GM19025 (cell line): ENCODE data around the gene ANKDD1A.
A peak's percentile ranks its signal among the peaks of the same experiment; 100 is the strongest.

Source experiments
- ATAC-seq: cut with Tn5 transposase; IDR thresholded peaks from one replicate; pipeline ENCODE4 v1.9.1; 2021; ENCODE audit warnings: mild to moderate bottlenecking, low read depth, moderate library complexity; ENCODE audit not compliant: unreplicated experiment

ANKDD1A gene

DNA sequence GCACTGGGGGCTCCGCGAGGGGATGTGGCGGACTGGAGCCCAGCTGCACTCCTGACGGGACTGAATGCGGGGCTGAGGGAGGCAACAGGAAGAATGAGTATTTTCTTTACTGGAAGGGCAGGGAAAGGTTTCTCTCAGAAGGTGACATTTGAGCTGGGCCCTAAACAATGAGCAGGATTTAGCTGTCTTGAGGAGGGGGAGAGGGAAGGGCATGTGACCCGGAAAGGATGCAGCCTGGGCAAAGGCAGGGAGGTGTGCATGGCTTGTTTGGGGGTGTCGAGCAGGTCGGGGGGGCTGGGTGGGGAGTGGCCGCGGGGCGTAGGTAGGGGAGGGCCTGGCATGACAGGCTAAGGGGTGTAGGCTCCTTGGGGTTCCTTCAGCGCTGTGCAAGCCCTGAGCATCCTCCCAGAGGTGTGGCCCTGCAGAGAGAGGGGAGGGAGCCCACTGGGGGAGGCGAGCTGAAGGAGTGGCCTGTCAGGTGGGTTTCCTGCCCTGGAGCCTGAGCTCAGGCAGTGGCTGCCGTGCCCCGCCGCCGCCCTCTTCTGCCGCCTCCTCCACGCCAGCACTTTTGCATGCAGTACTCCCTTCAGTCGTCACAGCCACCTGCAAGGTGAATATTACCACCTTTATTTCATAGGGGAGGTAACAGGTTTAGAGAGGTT, 17.2 kb upstream of the ANKDD1A start:
- no peak for ATAC-seq

DNA sequence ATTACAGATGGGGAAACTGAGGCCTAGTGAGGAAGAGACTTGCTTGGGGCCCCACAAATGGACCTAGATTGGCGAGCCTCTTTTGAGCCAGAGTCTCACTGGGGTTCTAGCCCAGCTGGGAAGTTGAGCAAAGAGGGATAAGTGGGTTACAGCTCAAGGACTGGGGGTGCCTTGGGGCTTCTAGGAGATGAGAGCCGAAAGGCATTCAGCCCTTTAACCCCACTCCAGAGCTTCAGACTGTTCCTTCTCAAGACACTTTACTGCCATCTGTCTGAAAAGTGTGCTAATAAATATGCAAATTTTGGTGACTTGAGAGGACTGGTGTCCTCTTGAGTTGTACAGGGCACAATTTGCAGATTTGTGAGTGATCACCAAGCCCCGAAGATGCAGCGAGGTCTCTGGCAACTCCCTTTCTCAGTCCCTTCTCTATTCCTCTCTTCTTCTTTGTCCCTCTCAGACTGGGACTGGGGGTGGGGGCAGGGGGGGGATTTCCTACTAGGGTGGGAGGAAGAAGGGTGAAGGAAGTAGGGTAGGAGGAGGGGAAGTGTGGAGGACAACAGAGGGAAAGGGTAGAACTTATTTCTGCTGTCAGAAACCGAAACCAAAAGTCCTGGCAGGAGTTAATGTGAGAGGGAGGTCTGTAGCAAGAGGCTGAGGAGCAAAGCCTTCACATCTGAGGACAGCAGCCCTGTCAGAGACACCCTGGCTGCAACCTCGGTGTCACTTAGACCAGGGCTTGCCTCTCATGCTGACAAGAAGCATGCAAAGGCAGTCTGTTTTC, 16.2 kb upstream of the ANKDD1A start:
- no peak for ATAC-seq

DNA sequence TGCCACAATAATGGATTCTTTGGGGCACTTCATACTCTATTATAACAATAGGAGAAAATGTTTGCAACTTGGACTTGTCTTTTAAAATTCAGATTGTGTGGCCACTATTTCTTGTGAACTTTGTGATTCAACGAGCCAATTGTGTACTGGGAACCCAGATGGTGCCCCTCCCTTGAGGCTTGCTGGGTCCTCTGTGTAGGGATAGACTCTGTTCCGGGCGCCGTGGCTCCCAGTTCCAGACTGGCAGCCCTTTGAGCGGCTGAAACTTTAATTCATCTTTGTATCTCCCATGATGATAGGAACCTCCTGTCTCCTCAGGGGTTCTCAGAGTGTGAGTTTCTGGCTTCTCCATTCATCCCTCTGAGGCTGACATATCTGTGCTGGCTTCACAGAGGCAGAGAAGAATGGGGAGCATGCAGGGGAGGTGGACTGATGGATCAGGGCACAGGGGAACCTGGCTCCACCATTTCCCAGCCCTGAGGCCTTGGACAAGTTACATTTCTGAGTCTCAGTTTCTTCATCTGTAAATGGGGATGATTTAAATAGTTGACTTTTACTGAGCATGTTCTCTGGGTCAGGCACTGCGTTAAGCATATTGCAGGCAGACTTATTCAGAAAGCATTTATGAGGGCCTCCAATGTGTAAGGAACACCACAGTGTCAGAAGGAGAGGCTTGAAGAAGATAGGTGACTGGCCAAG, 15.2 kb upstream of the ANKDD1A start:
- no peak for ATAC-seq

DNA sequence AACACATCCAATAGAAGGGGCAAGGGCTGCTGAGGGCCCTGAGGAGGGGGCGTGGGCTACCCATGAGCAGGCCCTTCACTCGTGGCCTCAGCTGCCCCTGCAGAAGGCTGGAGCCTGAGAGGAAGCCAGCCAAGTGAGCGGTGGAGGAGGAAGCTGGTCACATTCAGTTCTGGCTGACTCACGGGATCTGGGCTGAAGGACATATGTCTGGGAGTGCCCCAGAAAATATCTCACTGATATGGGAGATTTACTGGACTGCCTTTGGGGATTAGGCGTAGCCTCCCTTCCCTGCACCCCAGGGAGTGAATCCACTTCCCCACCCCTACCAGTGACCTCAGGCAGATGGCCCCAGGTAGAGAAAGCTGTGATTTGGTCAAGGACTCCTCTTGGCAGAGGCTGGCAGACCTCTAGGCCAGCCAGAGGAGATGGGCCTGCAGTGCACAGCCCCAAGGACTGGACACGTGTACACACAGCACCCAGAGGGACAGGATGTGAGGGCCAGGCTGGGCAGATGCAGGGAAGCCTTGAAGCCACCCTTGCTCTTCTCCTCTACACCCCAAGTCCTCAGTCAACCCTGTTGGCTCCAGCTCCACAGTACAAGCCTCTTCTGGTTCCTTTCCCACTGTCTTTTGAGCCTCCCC, 14.2 kb upstream of the ANKDD1A start:
- no peak for ATAC-seq

DNA sequence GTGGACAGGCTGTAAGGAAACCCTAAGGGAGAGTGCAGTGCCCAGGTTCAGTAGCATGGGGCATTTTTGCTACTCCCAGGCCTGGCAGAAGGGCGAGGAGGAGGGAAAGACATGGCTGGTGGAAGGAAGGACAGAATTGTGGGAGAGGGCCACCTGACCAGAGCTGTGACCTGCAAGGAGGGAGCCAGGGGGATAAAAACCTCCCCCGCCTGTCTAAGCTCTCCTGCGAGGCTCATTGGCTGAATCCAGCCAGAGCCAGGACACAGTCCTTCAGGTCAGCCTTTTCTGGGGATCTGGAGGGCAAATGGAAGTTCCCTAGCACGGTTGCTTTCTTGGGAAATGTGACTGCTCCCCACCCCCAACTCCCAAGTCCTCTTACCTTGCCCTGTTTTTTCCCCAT, 13.3 kb upstream of the ANKDD1A start:
- no peak for ATAC-seq

DNA sequence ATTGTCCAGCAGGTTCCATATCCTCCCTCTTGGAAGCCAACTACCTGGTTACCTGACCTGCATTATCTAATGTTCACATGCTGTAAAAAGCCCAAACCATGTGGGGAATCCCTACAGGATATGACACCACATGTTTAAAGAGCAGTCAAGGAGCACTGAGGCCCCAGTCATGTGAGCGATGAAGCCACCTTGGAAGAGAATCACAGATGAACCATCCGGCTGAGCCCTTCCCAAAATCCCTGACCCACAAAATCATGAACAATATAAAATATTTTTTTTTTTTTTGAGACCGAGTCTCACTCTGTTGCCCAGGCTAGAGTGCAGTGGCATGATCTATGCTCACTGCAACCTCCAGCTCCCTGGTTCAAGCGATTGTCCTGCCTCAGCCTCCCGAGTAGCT, 10.6 kb upstream of the ANKDD1A start:
- no peak for ATAC-seq

DNA sequence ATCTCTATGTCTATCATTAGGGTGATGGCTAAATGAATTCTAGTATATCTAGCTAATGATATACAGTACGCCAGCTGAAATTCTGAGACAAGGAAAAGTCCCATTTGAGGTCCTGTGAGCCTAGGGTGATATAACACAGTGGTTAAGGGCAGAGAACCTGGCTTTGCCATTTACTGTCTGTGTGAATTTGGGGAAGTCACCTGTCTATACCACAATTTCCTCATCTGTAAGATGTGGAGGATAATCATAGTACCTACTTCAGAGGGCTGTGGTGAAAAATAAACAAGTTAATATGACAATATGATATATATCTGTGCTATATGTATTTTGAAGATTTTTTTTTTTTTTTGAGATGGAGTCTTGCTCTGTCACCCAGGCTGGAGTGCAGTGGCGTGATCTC, 9.8 kb upstream of the ANKDD1A start:
- no peak for ATAC-seq

DNA sequence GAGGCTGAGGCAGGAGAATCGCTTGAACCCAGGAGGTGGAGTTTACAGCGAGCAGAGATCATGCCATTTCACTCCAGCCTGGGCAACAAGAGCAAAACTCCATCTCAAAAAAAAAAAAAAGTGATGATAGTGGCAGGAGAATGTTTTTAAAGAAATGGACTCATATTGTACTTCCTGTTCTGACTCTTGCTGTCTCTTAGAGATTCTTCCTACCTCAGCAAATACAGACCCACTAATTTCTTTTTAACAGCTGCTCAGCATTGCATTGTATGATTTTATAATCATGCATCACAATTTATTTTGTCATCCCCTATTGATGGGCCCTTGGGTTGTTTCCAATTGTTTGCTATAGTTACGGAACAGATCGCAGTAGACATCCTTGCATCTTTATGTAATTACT, 8.8 kb upstream of the ANKDD1A start:
- no peak for ATAC-seq

DNA sequence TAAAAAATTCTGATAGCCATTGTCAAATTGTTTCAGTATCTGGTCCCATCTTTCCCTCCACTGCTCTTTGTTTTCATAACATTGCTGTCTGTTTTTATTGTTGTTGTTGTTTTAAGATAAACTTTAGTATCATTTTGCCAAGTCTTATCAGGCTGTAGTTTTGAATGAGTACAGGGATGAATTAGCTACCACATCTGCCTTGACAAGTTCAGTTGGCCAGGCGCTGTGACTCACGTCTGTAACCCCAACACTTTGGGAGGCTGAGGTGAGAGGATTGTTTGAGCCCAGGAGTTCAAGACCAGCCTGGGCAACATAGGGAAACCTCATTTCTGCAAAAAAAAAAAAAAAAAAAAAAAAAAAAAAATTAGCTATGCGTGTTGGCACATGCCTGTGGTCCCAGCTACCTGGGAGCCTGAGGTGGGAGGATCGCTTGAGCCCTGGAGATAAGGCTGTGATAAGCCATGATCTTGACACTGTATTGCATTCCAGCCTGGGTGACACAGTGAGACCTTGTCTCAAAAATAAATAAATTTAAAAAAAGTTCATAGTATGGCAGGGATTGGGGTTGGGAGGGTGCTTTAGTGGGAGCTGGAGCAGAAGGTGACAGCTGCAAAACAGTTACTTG, 8.3 kb upstream of the ANKDD1A start:
- ATAC-seq: no peak

DNA sequence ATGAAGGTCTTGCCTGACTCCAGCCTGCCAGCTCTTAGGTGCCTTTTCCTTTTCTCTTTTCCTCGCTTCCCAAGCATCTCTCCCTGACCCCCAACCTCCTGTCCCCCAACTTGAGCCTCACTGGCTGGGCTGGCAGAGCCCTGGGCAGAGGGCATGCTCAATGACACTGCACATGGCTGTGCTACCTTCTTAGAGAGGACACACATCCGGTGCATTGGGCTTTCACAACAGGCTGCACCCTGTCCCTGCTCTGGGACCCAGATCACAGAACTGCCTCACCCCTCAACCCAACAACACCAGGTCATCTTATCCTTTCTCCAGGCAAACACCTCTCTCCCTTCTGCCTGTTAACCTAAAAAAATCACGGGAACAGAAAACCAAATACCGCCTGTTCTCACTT, 7.5 kb upstream of the ANKDD1A start:
- no peak for ATAC-seq

DNA sequence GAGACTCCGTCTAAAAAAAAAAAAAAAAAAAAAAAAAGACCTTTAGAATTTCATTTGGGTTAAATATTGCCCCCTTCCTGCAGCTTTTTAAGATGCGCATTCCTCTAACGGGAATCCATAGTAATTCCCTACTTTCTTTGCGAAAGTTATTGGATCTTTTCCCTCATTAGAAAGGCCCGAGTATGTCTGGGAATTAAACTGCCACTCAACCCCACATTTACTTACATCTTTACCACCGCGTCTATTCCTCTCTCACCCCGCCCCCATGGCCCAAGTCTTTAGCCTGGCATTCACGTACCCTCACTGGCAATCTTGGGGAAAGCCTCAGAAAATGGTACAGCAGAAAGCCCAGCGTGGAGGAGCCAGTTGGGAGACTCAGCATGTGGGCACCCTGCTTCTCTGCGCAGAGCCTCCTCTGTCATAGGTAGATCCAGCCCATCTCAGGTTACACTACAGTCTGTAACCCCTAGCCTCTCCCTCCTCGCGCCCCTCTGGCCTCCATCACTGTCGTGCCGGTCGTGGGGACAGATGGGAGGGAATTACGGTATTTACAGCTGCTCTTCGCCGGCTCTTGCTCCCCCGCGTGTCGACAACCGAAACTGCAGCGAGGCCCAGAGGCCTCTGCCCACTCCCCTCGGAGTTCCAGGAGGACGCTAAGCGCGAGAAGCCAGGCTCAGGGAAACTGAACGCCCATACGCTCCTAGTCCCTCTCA, 6.4 kb upstream of the ANKDD1A start:
- ATAC-seq: peak; percentile 43

DNA sequence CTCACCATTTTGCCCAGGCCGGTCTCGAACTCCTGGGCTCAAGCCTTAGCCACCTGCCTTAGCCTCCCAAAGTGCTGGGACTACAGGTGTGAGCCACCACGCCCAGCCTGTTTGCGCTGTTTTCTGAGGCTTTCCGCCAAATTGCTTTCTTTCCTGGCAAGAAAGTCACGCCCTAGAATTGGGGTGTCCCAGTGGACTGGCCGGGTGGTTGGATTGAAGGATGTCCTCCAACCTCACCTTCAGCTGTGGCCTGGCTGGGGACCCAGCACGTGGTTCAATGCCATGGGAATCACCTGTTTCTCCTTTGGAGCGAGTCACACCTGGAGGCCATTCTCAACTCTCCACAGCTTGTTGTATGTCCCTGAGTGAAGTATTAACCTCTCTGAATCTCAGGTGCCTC, 5.8 kb upstream of the ANKDD1A start:
- no peak for ATAC-seq

DNA sequence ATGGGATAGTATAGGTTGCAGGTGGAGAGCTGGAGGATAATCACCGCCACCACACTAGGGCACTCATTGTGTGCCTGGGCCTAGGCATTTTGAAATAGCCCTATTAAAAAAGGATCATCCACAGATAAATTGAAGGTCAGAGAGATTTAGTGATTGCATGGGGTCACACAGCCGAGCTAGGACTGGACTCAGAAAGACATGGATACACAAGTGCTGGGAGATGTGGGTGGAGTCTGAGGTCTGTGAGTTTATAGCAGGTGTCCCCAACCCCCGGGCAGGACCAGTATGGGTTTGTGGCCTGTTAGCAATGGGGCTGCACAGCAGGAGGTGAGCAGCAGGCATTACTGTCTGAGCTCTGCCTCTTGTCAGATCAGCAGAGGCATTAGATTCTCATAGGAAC, 5.3 kb upstream of the ANKDD1A start:
- no peak for ATAC-seq

DNA sequence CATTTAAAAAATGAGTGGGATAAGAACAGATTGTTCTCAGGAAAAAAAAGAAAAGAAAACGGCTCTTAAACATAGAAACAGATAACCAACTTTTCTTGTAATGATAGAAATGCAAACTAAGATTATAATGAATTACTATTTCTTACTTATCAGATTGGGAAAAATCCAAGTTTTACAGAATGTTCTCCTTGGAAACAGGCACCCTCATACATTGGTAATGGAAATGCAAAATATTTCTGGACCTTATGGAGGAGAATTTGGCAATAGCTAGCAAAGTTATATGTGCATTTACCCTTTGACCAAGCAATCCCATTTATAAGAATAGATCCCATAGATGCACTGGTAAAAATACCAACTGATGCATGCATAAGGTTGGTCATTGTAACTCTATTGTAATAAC, 3.7 kb upstream of the ANKDD1A start:
- no peak for ATAC-seq

DNA sequence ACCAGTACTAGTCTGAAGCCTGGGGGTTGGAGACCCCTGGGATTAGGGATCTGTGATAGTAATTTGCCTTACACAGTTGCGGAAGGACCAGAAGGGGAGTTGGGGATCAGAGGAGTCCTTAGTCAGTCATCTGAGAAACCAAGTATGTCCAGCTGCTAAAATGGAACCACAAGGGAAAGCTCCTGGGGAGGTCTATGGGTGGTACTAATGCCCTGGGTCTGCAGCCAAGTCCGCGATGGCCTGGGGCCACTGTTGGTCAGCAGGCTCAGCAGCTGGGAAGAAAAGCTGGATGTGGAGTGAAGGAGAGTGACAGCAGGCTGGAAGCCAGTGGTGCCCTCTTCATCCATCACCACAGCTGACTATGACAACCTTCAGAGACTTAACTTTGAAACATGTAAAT, 2.2 kb upstream of the ANKDD1A start:
- ATAC-seq: no peak

DNA sequence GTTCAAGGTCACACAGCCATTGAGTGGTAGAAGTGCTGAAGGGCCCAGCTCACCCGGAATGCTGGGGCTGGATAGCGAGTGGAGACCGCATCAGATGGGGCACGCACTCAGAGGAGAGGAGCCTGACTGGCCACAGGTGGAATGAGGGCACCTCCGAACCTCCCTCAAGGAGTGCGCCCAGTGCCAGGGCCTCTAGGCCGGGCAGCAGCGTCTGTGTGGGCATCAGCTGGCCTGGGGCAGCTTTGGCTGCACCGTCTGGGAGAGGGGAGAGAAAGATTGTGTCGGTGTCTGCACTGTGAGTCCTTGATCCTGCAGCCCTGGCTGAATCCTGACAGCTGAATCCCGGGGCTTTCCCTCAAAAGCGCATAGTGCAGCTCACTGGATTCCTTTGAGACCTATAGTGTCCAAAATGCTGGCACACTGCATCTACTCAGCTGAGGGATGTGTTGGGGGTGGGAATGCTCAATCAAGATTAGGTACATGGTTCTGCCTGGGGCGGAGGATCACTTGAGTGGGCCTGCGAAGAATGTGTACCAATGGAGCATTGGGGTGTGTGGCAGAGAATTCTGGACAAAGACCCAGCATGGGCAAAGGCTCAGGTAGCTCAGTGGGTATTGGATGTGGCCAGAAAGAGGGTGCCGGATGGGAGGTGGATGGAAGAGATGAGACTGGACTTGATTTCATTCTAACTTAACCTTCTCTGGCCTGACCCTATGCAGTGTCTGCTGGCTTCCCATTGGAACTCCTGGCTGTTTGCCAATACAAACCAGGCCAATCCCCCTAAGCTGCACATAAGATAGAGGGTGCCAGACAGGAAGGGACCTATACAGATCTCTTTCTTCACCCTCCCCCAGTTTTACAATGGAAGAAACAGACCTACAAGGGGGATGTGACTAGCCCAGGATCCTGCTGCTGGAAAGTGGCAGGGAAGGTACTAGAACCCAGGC, 950 bp downstream of the ANKDD1A start:
- no peak for ATAC-seq

DNA sequence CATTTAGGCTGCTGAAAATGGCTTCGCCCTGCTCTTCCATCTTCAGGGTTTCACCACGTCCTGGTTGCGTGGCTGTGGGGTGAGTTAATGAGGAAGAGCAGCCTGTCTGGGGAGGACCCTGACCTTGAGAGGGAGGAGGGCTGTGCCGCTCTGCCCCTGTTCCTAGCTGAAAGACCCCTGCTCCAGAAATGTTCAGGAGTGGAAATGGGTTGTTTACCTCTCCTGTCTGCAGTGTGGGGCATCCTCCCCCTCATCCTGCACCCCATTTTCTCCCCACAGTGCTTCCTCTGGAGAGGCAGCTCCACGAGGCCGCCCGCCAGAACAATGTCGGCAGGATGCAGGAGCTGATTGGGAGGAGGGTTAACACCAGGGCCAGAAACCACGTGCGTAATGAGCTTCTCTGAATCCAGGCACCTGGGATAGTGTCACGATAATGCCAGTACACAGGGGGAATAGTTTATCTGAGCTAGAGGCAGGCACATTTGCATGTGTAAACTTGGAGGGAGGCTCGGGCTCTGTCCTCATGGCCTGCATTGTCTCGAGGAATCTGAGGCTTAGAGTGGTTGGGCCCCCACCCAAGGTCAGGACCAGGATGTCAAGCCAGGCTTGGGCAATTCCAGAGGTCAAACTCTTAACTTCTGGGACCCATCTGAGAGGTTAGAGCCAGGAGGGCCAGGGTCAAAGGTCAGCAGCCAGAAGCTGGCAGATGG, 4.0 kb downstream of the ANKDD1A start:
- no peak for ATAC-seq

DNA sequence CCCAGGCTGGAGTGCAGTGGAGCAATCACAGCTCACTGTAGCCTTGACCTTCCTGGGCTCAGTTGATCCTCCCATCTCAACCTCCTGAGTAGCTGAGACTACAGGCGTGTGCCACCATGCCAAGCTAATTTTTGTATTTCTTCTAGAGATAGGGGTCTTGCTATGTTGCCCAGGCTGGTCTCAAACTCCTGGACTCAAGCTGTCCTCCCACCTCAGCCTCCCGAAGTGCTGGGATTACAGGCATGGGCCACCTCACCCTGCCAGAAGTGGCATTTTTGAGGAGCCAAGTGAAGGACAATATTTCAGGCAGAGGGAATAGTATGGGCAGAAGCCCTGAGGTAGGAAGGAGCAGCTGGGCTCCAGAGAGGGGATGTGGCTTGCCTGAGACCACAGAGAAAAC, 4.7 kb downstream of the ANKDD1A start:
- ATAC-seq: no peak

DNA sequence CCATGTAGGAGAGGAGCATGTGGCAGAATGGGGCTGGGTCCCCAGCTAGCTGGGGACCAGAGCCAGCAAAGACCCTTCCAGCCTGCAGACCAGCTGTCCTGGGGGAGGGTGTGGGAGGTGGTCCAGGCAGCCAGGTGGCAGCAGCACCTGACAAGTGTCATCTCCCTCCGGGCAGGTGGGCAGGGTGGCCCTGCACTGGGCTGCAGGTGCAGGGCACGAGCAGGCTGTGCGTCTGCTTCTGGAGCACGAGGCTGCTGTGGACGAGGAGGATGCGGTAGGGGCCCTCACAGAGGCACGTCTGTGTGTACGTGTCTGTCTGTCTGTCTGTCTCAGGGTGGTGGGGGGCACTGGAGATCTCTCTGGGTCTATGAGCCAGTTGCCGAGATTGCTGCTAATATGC, 5.5 kb downstream of the ANKDD1A start:
- ATAC-seq: no peak
